ENCODE measurements around the gene ZNF30. TPM values are rescaled to one million over a fixed set of nuclear protein-coding genes. Genes with fewer than 3 reads are reported as not detected.
A peak's percentile ranks its signal among the peaks of the same experiment; 100 is the strongest.

The ZNF30 gene
- total RNA-seq, 1 donor from 2014 or later: 7.4 TPM

DNA sequence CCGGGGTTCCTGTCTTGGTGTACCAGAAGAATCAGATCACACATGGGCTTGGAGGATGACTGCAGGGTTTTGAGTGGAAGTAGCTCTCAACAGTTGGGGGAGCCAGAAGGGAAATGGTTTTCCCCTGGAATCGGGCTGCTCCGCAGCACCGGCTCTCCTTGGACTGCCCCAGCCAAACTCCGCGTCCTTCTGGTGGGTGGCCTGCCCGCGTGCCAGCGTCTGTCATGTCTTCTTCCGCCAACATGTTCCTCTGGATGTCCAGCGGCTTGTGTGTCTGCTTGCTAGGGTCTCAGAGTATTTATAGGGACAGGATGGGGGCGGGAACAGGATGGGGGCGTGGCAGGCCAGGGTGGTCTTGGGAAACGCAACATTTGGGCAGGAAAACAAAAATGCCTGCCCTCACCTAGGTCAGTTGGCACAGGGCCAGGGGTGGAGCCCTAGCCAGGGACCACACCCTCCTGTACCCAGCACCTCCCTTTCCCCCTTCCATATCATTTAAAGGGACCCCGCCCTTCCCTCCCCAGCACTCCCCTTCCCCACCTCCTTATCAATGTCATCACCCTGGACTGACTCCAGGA, 1.3 kb upstream of the ZNF30 start:
- no peaks in the 10 kb centered on the region for H3K27me3 Mint-ChIP-seq (ENCODE audit: unreplicated experiment)
- peaks cover 2% of the 10 kb centered on the region for H3K9me3 Mint-ChIP-seq (ENCODE audit: unreplicated experiment)
- DNase-seq: no peak
- no peak for TF ChIP-seq CTCF (IDR thresholded peaks at IDR 0.05; ENCODE audit: partially characterized antibody, unreplicated experiment)
- H3K4me3 Mint-ChIP-seq (ENCODE audit: unreplicated experiment): no peak overlapping the region
- no peak overlapping the region for H3K27ac Mint-ChIP-seq (ENCODE audit: unreplicated experiment)
- no peaks in the 10 kb centered on the region for H3K36me3 Mint-ChIP-seq (ENCODE audit: unreplicated experiment)
- H3K4me1 Mint-ChIP-seq (ENCODE audit: low read depth, unreplicated experiment): no peaks in the 10 kb centered on the region

GRCh38 chr19:34926361-34926684, 380 bp upstream of the ZNF30 start:
- Mint-ChIP-seq H3K4me3 (ENCODE audit: unreplicated experiment) (peak overlapping the region; percentile 95), H3K27ac (ENCODE audit: unreplicated experiment) (no peak overlapping the region), H3K4me1 (ENCODE audit: low read depth, unreplicated experiment) (no peaks in the 10 kb centered on the region), H3K9me3 (ENCODE audit: unreplicated experiment) (peaks cover 2% of the 10 kb centered on the region), H3K36me3 (ENCODE audit: unreplicated experiment) (no peaks in the 10 kb centered on the region), H3K27me3 (ENCODE audit: unreplicated experiment) (no peaks in the 10 kb centered on the region)
- TF ChIP-seq CTCF (IDR thresholded peaks at IDR 0.05; ENCODE audit: partially characterized antibody, unreplicated experiment): no peak
- no peak for DNase-seq

DNA sequence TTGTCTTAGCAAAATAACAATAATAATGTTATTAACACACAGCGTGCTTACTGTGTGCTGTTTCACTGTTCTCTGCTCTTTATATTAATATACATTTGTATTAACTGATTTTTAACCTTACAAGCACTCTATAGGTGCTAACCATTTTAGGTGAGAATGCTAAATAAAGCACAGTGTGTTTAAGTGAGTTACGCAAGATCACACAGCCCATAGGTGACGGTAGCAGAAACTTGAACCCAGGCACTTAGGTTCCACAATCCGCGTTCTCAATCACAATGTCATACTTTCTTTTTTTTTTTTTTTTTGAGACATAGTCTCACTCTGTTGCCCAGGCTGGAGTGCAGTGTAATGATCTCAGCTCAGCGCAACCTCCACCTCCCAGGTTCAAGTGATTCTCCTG, 5.8 kb downstream of the ZNF30 start:
- no peaks in the 10 kb centered on the region for H3K4me1 Mint-ChIP-seq (ENCODE audit: low read depth, unreplicated experiment)
- peaks cover 17% of the 10 kb centered on the region for H3K36me3 Mint-ChIP-seq (ENCODE audit: unreplicated experiment)
- peaks cover 2% of the 10 kb centered on the region for H3K9me3 Mint-ChIP-seq (ENCODE audit: unreplicated experiment)
- no peaks in the 10 kb centered on the region for H3K27me3 Mint-ChIP-seq (ENCODE audit: unreplicated experiment)
- no peak overlapping the region for H3K4me3 Mint-ChIP-seq (ENCODE audit: unreplicated experiment)
- H3K27ac Mint-ChIP-seq (ENCODE audit: unreplicated experiment): no peak overlapping the region
- TF ChIP-seq CTCF (IDR thresholded peaks at IDR 0.05; ENCODE audit: partially characterized antibody, unreplicated experiment): no peak
- DNase-seq: no peak

- no peaks in the 10 kb centered on the region for H3K9me3 Mint-ChIP-seq (ENCODE audit: unreplicated experiment)
- no peak for TF ChIP-seq CTCF (IDR thresholded peaks at IDR 0.05; ENCODE audit: partially characterized antibody, unreplicated experiment)
- no peak overlapping the region for H3K4me3 Mint-ChIP-seq (ENCODE audit: unreplicated experiment)
- no peak for DNase-seq
- H3K36me3 Mint-ChIP-seq (ENCODE audit: unreplicated experiment): peaks cover 23% of the 10 kb centered on the region
- H3K27ac Mint-ChIP-seq (ENCODE audit: unreplicated experiment): no peak overlapping the region
- no peaks in the 10 kb centered on the region for H3K4me1 Mint-ChIP-seq (ENCODE audit: low read depth, unreplicated experiment)
- no peaks in the 10 kb centered on the region for H3K27me3 Mint-ChIP-seq (ENCODE audit: unreplicated experiment)
Observed at GRCh38 chr19:34936184-34936583, 9.5 kb downstream of the ZNF30 start.

DNA sequence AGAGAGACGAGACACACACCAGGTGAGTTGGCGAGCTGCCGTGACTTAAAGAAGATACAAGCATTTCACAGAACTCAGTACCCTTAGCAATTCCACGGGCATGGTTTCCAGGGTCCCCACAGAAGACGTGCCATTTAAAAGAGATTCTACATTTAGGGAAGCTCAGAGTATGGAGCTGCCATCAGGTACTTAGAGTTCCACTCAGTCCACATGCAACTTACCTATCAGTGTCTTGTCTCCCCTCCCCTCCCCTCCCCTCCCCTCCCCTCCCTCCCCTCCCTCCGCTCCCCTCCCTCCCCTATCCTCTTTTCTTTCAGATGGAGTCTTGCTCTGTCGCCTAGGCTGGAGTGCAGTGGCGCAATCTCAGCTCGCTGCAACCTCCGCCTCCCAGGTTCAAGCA, 12.2 kb downstream of the ZNF30 start:
- no peaks in the 10 kb centered on the region for H3K4me1 Mint-ChIP-seq (ENCODE audit: low read depth, unreplicated experiment)
- no peak for TF ChIP-seq CTCF (IDR thresholded peaks at IDR 0.05; ENCODE audit: partially characterized antibody, unreplicated experiment)
- H3K4me3 Mint-ChIP-seq (ENCODE audit: unreplicated experiment): no peak overlapping the region
- no peak for DNase-seq
- H3K36me3 Mint-ChIP-seq (ENCODE audit: unreplicated experiment): peaks cover 44% of the 10 kb centered on the region
- no peaks in the 10 kb centered on the region for H3K27me3 Mint-ChIP-seq (ENCODE audit: unreplicated experiment)
- no peak overlapping the region for H3K27ac Mint-ChIP-seq (ENCODE audit: unreplicated experiment)
- peaks cover 5% of the 10 kb centered on the region for H3K9me3 Mint-ChIP-seq (ENCODE audit: unreplicated experiment)
